B cell (primary cell): ENCODE results near the gene GNG3.

ENCODE experiments used
- EZH2 ChIP-seq: IDR thresholded peaks from 2 replicates; pipeline ENCODE4 v1.6.1; 2012; ENCODE audit warnings: borderline replicate concordance, low read depth, mild to moderate bottlenecking, moderate library complexity, low read length; ENCODE audit not compliant: insufficient read depth, poor library complexity, severe bottlenecking
- TF ChIP-seq, protein P1 (sequence below): fragments of 200-600 bp; IDR thresholded peaks from one replicate; pipeline ENCODE4 v1.8.0; 2022; ENCODE audit warnings: antibody characterized with exemption, mild to moderate bottlenecking

DNA sequence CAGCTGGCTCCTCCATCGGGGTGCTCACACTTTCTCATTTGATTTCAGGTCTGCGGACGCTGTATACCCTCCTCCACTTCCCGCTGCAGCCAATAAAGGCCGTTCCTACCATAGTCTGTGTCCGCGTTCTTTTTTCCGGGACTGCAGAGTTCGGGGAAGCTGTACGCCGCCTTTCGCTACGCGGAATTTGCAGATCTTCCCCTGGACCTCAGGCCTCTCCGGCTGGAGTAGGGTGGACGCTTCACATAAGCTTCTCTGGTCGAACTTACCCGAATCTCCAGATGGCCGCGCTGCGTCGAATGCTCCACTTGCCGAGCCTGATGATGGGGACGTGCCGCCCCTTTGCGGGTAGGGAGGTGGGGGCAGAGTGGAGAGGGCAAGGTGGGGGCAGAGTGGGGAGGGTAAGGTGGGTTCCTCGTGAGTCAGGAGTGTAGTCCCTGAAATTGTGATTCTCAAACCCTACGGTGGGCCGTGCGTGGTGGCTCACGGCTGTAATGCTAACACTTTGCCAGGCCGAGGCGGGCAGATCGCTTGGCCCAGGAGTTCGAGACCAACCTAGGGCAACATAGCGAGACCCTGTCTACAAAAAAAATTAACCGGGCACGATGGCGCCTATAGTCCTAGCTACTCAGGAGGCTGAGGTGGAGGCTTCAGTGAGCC, 41.7 kb upstream of the GNG3 start:
- TF ChIP-seq, protein P1, sequence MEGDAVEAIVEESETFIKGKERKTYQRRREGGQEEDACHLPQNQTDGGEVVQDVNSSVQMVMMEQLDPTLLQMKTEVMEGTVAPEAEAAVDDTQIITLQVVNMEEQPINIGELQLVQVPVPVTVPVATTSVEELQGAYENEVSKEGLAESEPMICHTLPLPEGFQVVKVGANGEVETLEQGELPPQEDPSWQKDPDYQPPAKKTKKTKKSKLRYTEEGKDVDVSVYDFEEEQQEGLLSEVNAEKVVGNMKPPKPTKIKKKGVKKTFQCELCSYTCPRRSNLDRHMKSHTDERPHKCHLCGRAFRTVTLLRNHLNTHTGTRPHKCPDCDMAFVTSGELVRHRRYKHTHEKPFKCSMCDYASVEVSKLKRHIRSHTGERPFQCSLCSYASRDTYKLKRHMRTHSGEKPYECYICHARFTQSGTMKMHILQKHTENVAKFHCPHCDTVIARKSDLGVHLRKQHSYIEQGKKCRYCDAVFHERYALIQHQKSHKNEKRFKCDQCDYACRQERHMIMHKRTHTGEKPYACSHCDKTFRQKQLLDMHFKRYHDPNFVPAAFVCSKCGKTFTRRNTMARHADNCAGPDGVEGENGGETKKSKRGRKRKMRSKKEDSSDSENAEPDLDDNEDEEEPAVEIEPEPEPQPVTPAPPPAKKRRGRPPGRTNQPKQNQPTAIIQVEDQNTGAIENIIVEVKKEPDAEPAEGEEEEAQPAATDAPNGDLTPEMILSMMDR, result no peak
- TF ChIP-seq EZH2, result no peak
